CD1c-positive myeloid dendritic cell (primary cell): ENCODE results near the gene PLIN5.

Source experiments
- DNase-seq: peaks from one replicate; pipeline ENCODE4 v3.0.0-alpha.2; 2016; ENCODE audit errors: extremely low spot score

The PLIN5 gene, protein sequence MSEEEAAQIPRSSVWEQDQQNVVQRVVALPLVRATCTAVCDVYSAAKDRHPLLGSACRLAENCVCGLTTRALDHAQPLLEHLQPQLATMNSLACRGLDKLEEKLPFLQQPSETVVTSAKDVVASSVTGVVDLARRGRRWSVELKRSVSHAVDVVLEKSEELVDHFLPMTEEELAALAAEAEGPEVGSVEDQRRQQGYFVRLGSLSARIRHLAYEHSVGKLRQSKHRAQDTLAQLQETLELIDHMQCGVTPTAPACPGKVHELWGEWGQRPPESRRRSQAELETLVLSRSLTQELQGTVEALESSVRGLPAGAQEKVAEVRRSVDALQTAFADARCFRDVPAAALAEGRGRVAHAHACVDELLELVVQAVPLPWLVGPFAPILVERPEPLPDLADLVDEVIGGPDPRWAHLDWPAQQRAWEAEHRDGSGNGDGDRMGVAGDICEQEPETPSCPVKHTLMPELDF

GRCh38 chr19:4534836-4535658, at the start of gene PLIN5:
TSS of gene PLIN5 (minus strand) at chr19:4535224. CDS start at chr19:4534074, 1,150 bp downstream.
- DNase-seq, result peak; percentile 75

DNA sequence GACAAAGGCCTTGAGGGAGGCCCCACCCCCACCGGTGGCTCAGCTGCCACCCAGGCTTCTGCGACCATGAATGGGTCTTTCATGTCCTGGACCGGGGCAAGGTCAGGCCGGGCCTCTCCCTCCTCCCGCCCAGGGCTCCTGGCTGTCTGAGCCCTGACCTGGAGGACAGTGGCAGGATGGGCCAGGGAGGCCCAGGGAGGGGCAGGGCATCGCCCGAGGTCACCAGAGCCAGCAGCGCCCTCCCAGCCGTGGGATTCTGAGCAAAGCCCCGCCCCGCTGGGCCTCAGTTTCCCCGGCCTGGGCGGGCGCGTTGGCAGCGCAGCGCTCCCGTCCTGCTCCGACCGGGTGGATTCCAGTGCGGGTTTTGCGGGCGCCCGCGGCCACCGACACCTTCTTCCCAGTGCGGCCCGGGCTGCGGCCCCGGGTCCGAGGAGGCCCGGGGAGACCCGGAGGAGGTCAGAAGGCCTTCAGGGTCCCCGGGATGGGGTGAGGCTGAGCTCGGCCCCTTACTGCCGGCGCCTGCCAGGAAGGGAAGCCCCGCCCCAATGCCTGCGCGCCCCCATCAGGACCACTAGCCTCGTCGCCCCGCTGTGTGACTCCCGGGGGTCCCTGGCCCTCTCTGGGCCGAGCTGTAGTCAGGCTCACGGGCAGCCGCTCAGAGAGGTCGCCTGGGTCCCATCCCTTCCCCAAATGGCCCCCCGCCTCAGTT, 49.1 kb upstream of the PLIN5 start:
- DNase-seq, result no peak

DNA sequence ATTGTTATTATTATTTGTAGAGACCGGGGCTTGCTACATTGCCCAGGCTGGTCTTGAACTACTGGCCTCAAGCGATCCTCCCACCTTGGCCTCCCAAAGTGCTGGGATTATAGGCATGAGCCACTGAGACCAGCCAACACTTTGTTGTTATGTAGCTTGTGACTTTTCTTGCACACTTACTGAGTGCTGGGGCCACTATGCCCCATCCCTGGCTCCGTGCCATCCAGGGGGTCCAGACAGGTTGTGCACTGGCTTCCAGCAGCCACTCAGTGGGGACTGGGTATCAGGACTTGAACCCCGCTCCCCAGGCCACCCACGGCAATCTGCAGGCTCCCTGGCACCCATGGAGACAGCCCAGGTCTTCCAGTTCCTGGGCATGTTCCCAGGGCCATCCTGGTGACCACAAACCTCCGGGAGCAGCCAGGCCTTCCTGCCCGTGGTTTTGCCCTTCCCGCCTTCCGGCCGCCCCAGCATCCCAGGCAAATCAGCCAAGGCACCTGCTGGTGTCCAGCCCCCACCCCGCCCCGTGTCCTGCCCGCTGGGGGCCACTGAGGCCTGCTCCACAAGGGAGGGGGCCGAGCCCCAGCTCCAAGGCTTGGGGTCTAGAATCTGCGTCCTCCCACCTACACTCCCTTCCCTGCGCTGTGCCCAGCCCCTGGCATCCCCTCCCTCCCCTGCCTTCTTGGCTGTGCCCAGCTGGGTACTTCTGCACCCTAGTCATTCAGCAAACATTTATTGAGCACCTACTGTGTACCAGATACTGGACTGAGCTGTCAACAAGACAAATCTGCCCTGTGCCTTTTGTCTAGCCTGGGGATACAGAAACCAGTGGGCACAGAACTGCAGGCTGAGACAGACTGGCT, 48.2 kb upstream of the PLIN5 start:
- DNase-seq, result no peak

DNA sequence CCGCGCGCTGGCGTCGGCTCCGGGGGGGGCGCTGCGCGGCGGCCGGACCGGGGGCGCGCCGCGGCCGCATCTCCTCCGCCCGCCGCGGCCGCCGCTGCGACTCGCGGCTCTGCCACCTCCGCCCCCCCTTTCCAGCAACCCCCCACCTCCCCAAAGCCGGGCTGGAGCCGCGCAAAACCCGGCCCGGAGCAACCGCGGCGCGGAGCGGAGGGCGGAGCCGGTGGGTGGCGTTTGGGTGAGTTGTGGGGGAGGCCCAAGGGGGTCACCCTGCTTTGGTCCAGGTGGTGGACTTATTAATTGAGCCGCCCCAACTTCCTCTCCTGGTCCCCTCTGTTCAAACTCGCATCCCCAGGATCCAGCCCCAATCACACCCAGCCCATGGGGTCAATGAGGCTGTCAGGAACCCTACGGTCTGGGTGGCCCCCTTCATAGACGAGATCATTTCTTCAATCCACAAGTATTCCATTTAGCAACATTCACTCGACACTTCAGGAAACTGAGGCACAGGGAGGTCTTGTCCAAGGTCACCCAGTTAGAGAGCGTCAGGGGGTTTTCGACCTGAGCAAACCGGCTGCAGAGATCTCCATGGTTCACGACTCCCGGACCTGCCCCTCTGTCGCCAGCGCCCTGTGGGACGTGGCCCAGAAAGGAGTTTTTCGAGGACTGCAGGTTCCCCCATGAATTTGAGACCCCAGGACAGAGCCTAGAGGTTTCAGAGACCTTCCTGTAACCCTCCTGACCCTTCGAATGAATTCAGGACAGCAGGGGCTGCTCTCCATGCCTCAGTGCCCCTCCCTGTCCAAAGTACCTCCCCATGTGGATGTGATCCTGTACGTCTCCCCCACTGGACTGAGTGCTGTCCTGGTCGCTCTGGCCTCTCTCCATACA, 46.9 kb upstream of the PLIN5 start:
- DNase-seq, result no peak

DNA sequence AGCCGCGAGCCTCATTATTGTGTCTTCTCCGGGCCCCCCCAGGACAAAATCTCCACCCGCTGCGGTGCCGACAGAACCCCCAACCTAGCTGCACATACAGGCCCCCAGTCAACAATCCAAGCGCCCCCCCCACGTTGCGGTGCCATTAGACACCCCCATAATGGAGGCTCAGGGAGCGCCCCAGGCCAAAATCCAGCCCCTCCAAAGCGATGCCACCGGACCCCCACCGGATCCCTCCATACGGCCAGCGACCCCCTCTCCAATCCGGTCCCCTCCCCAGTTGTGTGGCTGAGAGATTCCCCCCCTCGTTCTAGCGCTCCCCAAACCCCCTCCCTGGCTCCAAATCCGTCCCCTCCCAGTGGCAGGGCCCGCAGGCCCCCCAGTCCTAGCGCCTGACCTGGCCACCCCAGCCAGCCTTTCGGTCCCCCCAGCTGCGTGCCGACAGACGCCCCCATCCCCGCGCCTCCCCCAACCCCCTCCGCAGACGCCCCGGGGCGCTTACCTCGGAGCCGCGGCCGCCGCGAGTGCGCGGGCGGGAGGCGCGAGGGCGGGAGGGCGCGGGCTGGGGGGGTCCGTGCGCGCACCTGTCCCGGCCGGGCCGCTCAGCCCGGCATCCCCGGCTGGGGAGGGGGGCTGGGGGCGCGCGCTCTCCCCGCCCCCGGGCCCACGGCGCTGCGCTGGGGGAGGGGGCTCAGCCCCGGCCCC, 46.1 kb upstream of the PLIN5 start:
- no peak for DNase-seq

GRCh38 chr19:4580021-4580901, 45.2 kb upstream of the PLIN5 start:
- no peak for DNase-seq

GRCh38 chr19:4579389-4579788, 44.4 kb upstream of the PLIN5 start:
- no peak for DNase-seq

DNA sequence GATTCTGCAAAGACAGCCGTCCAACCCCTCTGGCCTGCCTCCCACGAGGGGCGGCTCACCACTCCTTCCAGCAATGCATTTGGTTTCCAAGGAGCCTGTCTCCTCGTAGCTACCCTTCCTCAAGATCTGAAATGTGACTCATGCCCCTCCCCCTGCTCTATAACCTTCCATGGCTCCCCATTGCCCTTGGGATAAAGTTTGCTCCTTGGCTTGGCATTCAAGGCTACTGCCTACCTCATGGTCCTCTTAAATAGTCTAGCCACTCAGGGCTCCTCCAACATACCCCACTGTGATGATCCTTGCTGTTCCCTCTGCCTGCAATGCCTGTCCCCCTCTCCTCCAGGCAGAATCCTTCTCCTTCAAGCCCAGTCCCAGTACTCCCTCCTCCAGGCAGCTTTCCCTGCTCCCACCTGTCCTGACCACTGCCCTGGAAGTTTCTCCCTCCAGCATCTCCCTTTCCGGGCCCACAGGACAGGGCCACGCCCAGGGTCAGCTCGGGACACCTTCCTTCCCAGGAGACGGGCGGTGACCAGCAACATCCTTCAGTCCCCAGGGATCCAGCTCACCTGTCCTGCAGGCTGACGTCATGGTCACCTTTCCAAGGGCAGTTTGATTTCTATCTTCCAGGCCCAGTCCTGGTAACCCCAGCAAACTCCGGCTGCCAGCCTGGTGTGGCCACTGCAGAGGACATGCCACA, 43.7 kb upstream of the PLIN5 start:
- no peak for DNase-seq

GRCh38 chr19:4577020-4577782, 42.2 kb upstream of the PLIN5 start:
- DNase-seq, result no peak

GRCh38 chr19:4576016-4576933, 41.3 kb upstream of the PLIN5 start:
- DNase-seq, result peak; percentile 68

DNA sequence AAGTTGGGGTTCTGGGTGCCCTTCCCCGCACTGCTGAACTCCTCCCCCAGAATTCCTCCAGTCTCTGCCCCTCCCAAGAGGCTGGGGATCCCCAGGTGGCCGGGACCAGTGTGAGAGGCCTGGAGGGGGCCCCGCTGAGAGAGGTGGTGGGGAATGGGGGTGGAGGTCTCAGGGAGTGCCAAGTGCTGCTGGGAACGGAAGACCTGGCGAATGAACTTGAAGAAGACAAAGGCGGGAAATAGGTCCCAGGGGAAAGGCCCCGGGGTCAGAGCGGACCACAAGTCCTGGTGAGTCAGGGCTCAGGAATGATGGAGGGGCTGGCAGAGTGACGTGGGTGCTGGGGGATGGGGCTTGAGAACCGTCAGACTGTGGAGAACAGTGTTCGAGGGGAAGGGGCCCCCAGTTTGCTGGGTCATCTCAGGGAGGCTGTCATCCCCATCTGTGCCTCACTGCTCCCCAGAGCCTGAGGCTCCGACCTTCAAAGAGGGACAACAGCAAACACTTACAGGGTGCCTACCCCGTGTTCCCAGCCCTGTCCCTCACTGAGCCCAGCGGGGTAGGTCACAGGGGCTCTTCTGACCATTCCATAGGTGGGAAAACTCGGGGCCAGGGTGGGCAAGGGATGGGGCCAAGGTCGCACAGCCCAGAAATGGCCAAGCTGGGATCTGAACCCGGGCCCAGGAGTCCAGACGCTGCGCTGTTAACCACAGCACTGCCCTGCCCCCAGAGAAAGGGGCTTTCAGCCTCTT, 40.4 kb upstream of the PLIN5 start:
- DNase-seq, result no peak

DNA sequence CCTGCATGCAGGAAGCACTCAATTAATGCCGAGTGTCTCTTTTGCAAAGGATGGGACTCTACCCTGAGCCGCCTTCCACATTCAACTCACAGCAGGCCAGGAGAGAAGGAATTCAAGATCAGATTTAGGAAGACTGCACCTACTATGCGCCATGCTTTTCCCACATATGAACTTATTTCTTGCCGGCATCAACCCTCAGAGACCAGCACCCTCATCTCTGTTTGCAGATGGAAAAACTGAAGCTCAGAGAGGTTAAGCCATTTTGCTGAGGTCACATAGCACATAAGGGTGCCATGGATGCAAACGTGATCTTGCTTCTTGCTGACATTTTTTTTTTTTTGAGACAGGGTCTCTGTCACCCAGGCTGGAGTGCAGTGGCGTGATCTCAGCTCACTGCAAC, 38.7 kb upstream of the PLIN5 start:
- no peak for DNase-seq

DNA sequence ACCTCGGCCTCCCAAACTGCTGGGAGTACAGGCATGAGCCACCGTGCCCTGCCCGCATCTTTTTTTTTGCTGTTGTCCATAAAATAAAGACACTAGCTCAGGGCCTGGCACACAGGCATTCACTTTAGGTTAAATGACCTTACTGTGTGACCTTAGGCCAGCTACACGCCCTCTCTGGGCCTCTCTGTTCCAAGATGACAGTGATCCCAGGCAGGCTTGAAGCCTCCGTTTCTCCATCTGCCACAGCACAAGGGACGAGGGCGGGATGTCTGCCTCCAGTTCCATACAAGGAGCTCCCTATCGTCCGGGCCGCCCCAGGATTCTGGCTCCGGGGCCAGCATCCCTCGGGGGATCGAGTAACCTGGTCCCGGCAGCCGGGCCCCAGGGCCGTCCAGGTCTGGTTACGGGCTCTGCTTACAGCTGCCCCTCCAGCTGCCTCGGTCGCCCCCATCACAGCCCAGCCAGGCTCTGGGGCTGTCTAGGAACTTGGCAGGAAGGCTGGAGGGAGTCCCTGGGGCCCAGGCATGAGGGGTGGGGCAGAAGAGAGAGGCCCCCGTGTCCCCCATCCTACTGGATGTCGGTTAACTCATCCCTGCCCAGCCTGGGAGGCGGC, 36.4 kb upstream of the PLIN5 start:
- no peak for DNase-seq

DNA sequence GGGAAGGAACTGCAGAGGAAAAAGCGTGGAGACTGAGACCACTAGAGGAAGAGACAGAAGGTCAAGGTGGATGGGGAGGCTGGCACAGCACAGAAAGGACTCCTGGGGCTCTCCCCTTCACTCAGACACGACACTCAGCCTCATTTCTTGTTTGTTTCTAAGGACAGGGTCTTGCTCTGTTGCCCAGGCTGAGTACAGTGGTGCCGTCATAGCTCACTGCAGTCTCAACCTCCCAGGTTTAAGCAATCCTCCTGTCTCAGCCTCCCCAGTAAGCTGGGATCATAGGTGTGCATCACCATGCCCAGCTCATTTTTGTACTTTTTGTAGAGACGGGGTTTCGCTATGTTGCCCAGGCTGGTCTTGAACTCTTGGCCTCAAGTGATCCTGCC, 35.9 kb upstream of the PLIN5 start:
- no peak for DNase-seq

- no peak for DNase-seq
These were observed 35.4 kb upstream of the PLIN5 start for GRCh38 chr19:4570402-4570801.
